Liver (tissue), 9 donors: Measurements from ENCODE around the gene STX2. TPM values are rescaled to one million over a fixed set of nuclear protein-coding genes. Genes with fewer than 3 reads are reported as not detected.

Experiments used
- DNase-seq: peaks from one replicate; pipeline ENCODE4 v3.0.0-alpha.2; 2017; ENCODE audit warnings: low spot score
- H3K27ac ChIP-seq, 2 donors: one replicate each; pipeline ENCODE4 v1.7.0; 2013; ENCODE audit warnings: inconsistent platforms in 2 of 2, low read length in 2 of 2, control low read depth in 1 of 2, low read depth in 1 of 2, mild to moderate bottlenecking in 1 of 2
- H3K27me3 ChIP-seq, 4 donors: one replicate each; pipeline versions ENCODE4 v1.6.1 to v1.7.0; 2013; ENCODE audit warnings: low read length in 3 of 4, inconsistent platforms in 1 of 4, mild to moderate bottlenecking in 1 of 4, moderate library complexity in 1 of 4; ENCODE audit not compliant: control insufficient read depth in 4 of 4, insufficient read depth in 4 of 4
- H3K36me3 ChIP-seq, 4 donors: one replicate each; pipeline versions ENCODE4 v1.6.1 to v1.7.0; 2013; ENCODE audit warnings: low read length in 3 of 4, mild to moderate bottlenecking in 3 of 4, low read depth in 1 of 4, moderate library complexity in 1 of 4; ENCODE audit not compliant: control insufficient read depth in 4 of 4, insufficient read depth in 3 of 4
- H3K4me1 ChIP-seq, 4 donors: one replicate each; pipeline versions ENCODE4 v1.6.1 to v1.7.0; 2013; ENCODE audit warnings: low read length in 3 of 4, mild to moderate bottlenecking in 3 of 4, moderate library complexity in 1 of 4; ENCODE audit not compliant: control insufficient read depth in 4 of 4, insufficient read depth in 4 of 4
- H3K4me3 ChIP-seq, 3 donors: one replicate each; pipeline versions ENCODE4 v1.6.1 to v1.7.0; 2013; ENCODE audit warnings: low read length in 3 of 3, control low read depth in 1 of 3, low read depth in 1 of 3, mild to moderate bottlenecking in 1 of 3
- H3K9ac ChIP-seq, 2 donors: one replicate each; pipeline ENCODE4 v1.7.0; 2013; ENCODE audit warnings: low read length in 2 of 2, mild to moderate bottlenecking in 2 of 2, moderate library complexity in 2 of 2, control low read depth in 1 of 2, low read depth in 1 of 2
- H3K9me3 ChIP-seq, 4 donors: one replicate each; pipeline versions ENCODE4 v1.6.1 to v1.7.0; 2013; ENCODE audit warnings: low read length in 3 of 4; ENCODE audit not compliant: control insufficient read depth in 4 of 4
- EGR1 ChIP-seq, 2 donors: IDR thresholded peaks; 2 replicates each; pipeline ENCODE4 v1.6.1; 2016 to 2018; ENCODE audit warnings: antibody characterized with exemption in 2 of 2, low read depth in 2 of 2
- FOXA1 ChIP-seq: IDR thresholded peaks from 2 replicates; pipeline ENCODE4 v1.6.1; 2016; ENCODE audit warnings: antibody characterized with exemption
- FOXA2 ChIP-seq: IDR thresholded peaks from 2 replicates; pipeline ENCODE4 v1.6.1; 2016; ENCODE audit warnings: antibody characterized with exemption
- GABPA ChIP-seq, 2 donors: IDR thresholded peaks in 1 of 2; conservative IDR thresholded peaks in 1 of 2; 2 replicates each; pipeline ENCODE4 v1.6.1; 2016; ENCODE audit warnings: antibody characterized with exemption in 2 of 2, mild to moderate bottlenecking in 1 of 2, moderate library complexity in 1 of 2
- HNF4A ChIP-seq, 2 donors: conservative IDR thresholded peaks; 2 replicates each; pipeline ENCODE4 v1.6.1; 2016; ENCODE audit warnings: antibody characterized with exemption in 2 of 2, mild to moderate bottlenecking in 2 of 2
- HNF4G ChIP-seq: IDR thresholded peaks from 2 replicates; pipeline ENCODE4 v1.6.1; 2016; ENCODE audit warnings: antibody characterized with exemption
- JUND ChIP-seq, 2 donors: IDR thresholded peaks; 2 replicates each; pipeline ENCODE4 v1.6.1; 2016; ENCODE audit warnings: antibody characterized with exemption in 2 of 2
- MAX ChIP-seq: IDR thresholded peaks from 2 replicates; pipeline ENCODE4 v1.6.1; 2016; ENCODE audit warnings: antibody characterized with exemption
- NR2F2 ChIP-seq: IDR thresholded peaks from 2 replicates; pipeline ENCODE4 v1.6.1; 2016; ENCODE audit warnings: antibody characterized with exemption
- RAD21 ChIP-seq, 2 donors: IDR thresholded peaks; 2 replicates each; pipeline ENCODE4 v1.6.1; 2016; ENCODE audit warnings: antibody characterized with exemption in 2 of 2, mild to moderate bottlenecking in 2 of 2
- REST ChIP-seq: IDR thresholded peaks from 2 replicates; pipeline ENCODE4 v1.6.1; 2016; ENCODE audit warnings: antibody characterized with exemption, mild to moderate bottlenecking
- RXRA ChIP-seq, 2 donors: IDR thresholded peaks; 2 replicates each; pipeline ENCODE4 v1.6.1; 2017 to 2018; ENCODE audit warnings: antibody characterized with exemption in 2 of 2, mild to moderate bottlenecking in 1 of 2
- SP1 ChIP-seq: IDR thresholded peaks from 2 replicates; pipeline ENCODE4 v1.6.1; 2018; ENCODE audit warnings: antibody characterized with exemption, mild to moderate bottlenecking
- TAF1 ChIP-seq: conservative IDR thresholded peaks from 2 replicates; pipeline ENCODE4 v1.6.1; 2016; ENCODE audit warnings: antibody characterized with exemption, mild to moderate bottlenecking
- YY1 ChIP-seq: IDR thresholded peaks from 2 replicates; pipeline ENCODE4 v1.6.1; 2016; ENCODE audit warnings: antibody characterized with exemption, mild to moderate bottlenecking
- ZBTB33 ChIP-seq: IDR thresholded peaks from 2 replicates; pipeline ENCODE4 v1.6.1; 2016; ENCODE audit warnings: antibody characterized with exemption
- WGBS: extraction: QIAGEN DNeasy Blood & Tissue Kit; methylation state at CpG from one replicate; pipeline ENCODE4 v1.1.7; 2013; 5-methylcytosine and 5-hydroxymethylcytosine counted together
- polyA plus RNA-seq, 2 donors: library from polyadenylated mRNA; stranded (reverse) in 1 of 2; unstranded in 1 of 2; fragments of 200-250 nt in 1 of 2; fragments of >200 nt in 1 of 2; fragmentation: Nextera tagmentation in 1 of 2; extraction: Ambion mirVana in 1 of 2; gene quantifications; one replicate each; pipeline versions ENCODE4 v1.2.1 to v1.2.3, GENCODE V29; 2013 to 2015
- total RNA-seq, 2 donors: library from RNA; depleted of rRNA; stranded (reverse); fragments of >200 nt; gene quantifications; one replicate each; pipeline ENCODE4 v1.2.3, GENCODE V29; 2014
- TF ChIP-seq, protein P1 (sequence below): IDR thresholded peaks from 2 replicates; pipeline ENCODE4 v1.6.1; 2016; ENCODE audit warnings: antibody characterized with exemption
- TF ChIP-seq, protein P2 (sequence below): fragments of 150-350 bp; IDR thresholded peaks from 2 replicates; pipeline ENCODE4 v1.5.1; 2017; ENCODE audit warnings: improper control_type of control experiment, low read depth, low read length; ENCODE audit not compliant: missing input control
- donor health status: healthy.
- donor health status: healthy.
- donor health status: healthy.
- donor health status: healthy.
- donor health status: healthy.

The STX2 gene
- total and polyA plus RNA-seq, 4 donors, result 4.7 to 13.8 (median 8.9) TPM

- Histone ChIP-seq H3K27me3 (no peaks in the 10 kb centered on the region), H3K36me3 (peaks cover 4 to 18% (median 12%) of the 10 kb centered on the region in 4 donors), H3K4me3 (no peak overlapping the region), H3K9ac (no peak overlapping the region), H3K9me3 (no peaks in the 10 kb centered on the region), H3K27ac (no peak overlapping the region), H3K4me1 (peaks cover 12 to 45% (median 29%) of the 10 kb centered on the region in 4 donors)
- no peak for DNase-seq
- 88% methylated on average over 4 of the region's 4 CpGs for WGBS
- TF ChIP-seq ZBTB33, result no peak
- no peak for TF ChIP-seq GABPA (IDR thresholded peaks at IDR 0.05 in 1 of 2, conservative IDR thresholded peaks at IDR 0.05 in 1 of 2)
- TF ChIP-seq FOXA2, result no peak
- no peak for TF ChIP-seq YY1
- TF ChIP-seq REST, result no peak
- no peak for TF ChIP-seq FOXA1
- TF ChIP-seq RAD21 (IDR thresholded peaks at IDR 0.05), result no peak
- TF ChIP-seq EGR1 (IDR thresholded peaks at IDR 0.05; ENCODE audit: low read depth in 2 of 2), result no peak
- no peak for TF ChIP-seq TAF1
- no peak for TF ChIP-seq MAX
- no peak for TF ChIP-seq RXRA (IDR thresholded peaks at IDR 0.05)
- no peak for TF ChIP-seq JUND (IDR thresholded peaks at IDR 0.05)
- TF ChIP-seq NR2F2, result no peak
- TF ChIP-seq, protein P1, sequence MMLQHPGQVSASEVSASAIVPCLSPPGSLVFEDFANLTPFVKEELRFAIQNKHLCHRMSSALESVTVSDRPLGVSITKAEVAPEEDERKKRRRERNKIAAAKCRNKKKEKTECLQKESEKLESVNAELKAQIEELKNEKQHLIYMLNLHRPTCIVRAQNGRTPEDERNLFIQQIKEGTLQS, result no peak
- TF ChIP-seq SP1, result no peak
- TF ChIP-seq HNF4G, result no peak
- TF ChIP-seq, protein P2, sequence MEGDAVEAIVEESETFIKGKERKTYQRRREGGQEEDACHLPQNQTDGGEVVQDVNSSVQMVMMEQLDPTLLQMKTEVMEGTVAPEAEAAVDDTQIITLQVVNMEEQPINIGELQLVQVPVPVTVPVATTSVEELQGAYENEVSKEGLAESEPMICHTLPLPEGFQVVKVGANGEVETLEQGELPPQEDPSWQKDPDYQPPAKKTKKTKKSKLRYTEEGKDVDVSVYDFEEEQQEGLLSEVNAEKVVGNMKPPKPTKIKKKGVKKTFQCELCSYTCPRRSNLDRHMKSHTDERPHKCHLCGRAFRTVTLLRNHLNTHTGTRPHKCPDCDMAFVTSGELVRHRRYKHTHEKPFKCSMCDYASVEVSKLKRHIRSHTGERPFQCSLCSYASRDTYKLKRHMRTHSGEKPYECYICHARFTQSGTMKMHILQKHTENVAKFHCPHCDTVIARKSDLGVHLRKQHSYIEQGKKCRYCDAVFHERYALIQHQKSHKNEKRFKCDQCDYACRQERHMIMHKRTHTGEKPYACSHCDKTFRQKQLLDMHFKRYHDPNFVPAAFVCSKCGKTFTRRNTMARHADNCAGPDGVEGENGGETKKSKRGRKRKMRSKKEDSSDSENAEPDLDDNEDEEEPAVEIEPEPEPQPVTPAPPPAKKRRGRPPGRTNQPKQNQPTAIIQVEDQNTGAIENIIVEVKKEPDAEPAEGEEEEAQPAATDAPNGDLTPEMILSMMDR, result no peak
- no peak for TF ChIP-seq HNF4A (conservative IDR thresholded peaks at IDR 0.05)
Measured at GRCh38 chr12:130873825-130874224, 34.8 kb upstream of the STX2 start.
